Activated naive CD8-positive, alpha-beta T cell (primary cell): ENCODE results near the gene TPM2.
A peak's percentile ranks its signal among the peaks of the same experiment; 100 is the strongest.

ENCODE experiments used
- H3K27ac Mint-ChIP-seq: one replicate; pipeline ENCODE4 v1.8.0; 2021; ENCODE audit warnings: mixed read lengths
- H3K27me3 Mint-ChIP-seq: one replicate; pipeline ENCODE4 v1.8.0; 2021; ENCODE audit warnings: mixed read lengths
- H3K36me3 Mint-ChIP-seq: one replicate; pipeline ENCODE4 v1.8.0; 2021; ENCODE audit warnings: mixed read lengths
- H3K4me1 Mint-ChIP-seq: one replicate; pipeline ENCODE4 v1.8.0; 2021; ENCODE audit warnings: low read depth, mixed read lengths
- H3K4me3 Mint-ChIP-seq: one replicate; pipeline ENCODE4 v1.8.0; 2021; ENCODE audit warnings: mild to moderate bottlenecking, mixed read lengths
- H3K9me3 Mint-ChIP-seq: one replicate; pipeline ENCODE4 v1.8.0; 2021; ENCODE audit warnings: low read depth, mixed read lengths

Gene TPM2

DNA sequence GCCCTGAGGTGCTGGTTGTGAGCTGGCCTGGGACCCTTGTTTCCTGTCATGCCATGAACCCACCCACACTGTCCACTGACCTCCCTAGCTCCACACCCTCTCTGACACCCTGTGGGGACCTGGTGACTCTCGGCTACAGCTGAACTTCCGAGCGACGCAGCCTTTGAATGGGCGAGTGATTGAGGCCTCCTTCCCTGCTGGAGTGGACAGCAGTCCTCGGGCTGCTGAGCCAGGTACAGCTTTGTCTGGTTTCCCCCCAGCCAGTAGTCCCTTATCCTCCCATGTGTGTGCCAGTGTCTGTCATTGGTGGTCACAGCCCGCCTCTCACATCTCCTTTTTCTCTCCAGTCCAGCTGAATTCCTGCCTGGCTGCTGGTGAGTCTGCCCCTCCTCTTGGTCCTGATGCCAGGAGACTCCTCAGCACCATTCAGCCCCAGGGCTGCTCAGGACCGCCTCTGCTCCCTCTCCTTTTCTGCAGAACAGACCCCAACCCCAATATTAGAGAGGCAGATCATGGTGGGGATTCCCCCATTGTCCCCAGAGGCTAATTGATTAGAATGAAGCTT, 9.9 kb downstream of the TPM2 start:
- H3K27ac Mint-ChIP-seq, result no peak overlapping the region
- no peak overlapping the region for H3K4me3 Mint-ChIP-seq
- peaks cover 5% of the 10 kb centered on the region for H3K4me1 Mint-ChIP-seq
- no peaks in the 10 kb centered on the region for H3K27me3 Mint-ChIP-seq
- H3K36me3 Mint-ChIP-seq, result no peaks in the 10 kb centered on the region
- H3K9me3 Mint-ChIP-seq, result no peaks in the 10 kb centered on the region

- H3K27ac Mint-ChIP-seq, result no peak overlapping the region
- H3K4me1 Mint-ChIP-seq, result peaks cover 10% of the 10 kb centered on the region
- no peaks in the 10 kb centered on the region for H3K36me3 Mint-ChIP-seq
- H3K4me3 Mint-ChIP-seq, result no peak overlapping the region
- no peaks in the 10 kb centered on the region for H3K27me3 Mint-ChIP-seq
- H3K9me3 Mint-ChIP-seq, result no peaks in the 10 kb centered on the region
Observed at GRCh38 chr9:35679091-35679490, 10.6 kb downstream of the TPM2 start.

DNA sequence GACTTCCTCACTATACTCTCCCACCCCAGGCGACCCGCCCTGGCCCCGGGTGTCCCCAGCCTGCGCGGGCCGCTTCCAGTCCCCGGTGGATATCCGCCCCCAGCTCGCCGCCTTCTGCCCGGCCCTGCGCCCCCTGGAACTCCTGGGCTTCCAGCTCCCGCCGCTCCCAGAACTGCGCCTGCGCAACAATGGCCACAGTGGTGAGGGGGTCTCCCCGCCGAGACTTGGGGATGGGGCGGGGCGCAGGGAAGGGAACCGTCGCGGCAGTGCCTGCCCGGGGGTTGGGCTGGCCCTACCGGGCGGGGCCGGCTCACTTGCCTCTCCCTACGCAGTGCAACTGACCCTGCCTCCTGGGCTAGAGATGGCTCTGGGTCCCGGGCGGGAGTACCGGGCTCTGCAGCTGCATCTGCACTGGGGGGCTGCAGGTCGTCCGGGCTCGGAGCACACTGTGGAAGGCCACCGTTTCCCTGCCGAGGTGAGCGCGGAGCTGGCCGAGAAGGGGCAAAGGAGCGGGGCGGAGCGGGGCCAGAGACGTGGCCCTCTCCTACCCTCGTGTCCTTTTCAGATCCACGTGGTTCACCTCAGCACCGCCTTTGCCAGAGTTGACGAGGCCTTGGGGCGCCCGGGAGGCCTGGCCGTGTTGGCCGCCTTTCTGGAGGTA, 13.9 kb downstream of the TPM2 start:
- H3K4me1 Mint-ChIP-seq, result peaks cover 10% of the 10 kb centered on the region
- no peaks in the 10 kb centered on the region for H3K9me3 Mint-ChIP-seq
- no peak overlapping the region for H3K27ac Mint-ChIP-seq
- H3K27me3 Mint-ChIP-seq, result no peaks in the 10 kb centered on the region
- H3K4me3 Mint-ChIP-seq, result peak overlapping the region; percentile 85
- H3K36me3 Mint-ChIP-seq, result no peaks in the 10 kb centered on the region

GRCh38 chr9:35675204-35675603, 14.5 kb downstream of the TPM2 start:
- Mint-ChIP-seq H3K9me3 (no peaks in the 10 kb centered on the region), H3K36me3 (no peaks in the 10 kb centered on the region), H3K4me3 (peak overlapping the region; percentile 77)

GRCh38 chr9:35674025-35674361, 15.7 kb downstream of the TPM2 start:
- Mint-ChIP-seq H3K4me3 (no peak overlapping the region), H3K27me3 (no peaks in the 10 kb centered on the region), H3K4me1 (peaks cover 10% of the 10 kb centered on the region), H3K27ac (no peak overlapping the region), H3K9me3 (no peaks in the 10 kb centered on the region), H3K36me3 (no peaks in the 10 kb centered on the region)

More at GRCh38 chr9:35675204-35675603, 14.5 kb downstream of the TPM2 start:
- Mint-ChIP-seq H3K27me3 (no peaks in the 10 kb centered on the region), H3K4me1 (peaks cover 10% of the 10 kb centered on the region), H3K27ac (no peak overlapping the region)

GRCh38 chr9:35673132-35674024, 16.3 kb downstream of the TPM2 start, which contains the start of gene CA9:
CA9 (plus strand) TSS chr9:35673928; CDS start chr9:35673960, 32 bp downstream.
- H3K4me3 Mint-ChIP-seq, result peak within 1 kb of the TSS; percentile 68

DNA sequence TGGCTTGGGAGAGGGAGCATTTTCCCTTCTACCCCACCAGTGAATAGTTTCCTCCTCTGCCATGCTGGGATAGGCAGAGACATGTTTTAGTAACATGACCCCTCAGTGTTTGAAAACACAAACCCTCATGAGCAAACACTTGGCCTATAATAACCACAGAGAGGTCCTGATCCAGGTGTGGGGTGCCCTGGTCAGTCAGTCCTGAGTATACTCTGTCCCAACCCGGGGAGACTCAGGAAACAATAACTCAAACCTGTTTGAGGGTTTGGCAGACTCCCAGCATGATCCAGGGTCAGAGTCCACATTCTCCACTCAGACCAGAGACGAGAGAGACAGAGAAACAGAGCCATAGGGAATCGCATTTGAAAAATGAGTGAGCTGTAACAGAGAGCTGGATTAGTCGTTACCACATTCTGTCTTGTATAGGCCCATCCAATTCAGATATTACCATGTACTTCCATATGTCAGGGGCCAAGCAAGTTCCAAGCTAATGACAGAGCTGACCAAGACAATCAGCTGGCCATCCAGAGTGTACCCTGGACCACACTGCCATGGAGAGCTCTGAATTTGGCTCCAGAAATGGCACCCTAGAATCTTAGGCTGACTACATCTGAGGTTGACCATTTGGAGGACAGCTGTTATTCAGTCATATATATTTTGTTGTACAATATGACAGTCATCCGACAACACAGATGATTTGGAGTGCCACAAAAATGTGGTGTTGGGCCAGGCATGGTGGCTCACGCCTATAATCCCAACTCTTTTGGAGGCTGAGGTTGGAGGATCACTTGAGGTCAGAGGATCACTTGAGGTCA, 20.2 kb downstream of the TPM2 start:
- H3K36me3 Mint-ChIP-seq, result no peaks in the 10 kb centered on the region
- H3K27me3 Mint-ChIP-seq, result no peaks in the 10 kb centered on the region
- peaks cover 12% of the 10 kb centered on the region for H3K4me1 Mint-ChIP-seq
- H3K9me3 Mint-ChIP-seq, result no peaks in the 10 kb centered on the region
- no peak overlapping the region for H3K4me3 Mint-ChIP-seq
- H3K27ac Mint-ChIP-seq, result no peak overlapping the region

More at GRCh38 chr9:35673132-35674024, 16.3 kb downstream of the TPM2 start, which contains the start of gene CA9:
- Mint-ChIP-seq H3K9me3 (no peaks in the 10 kb centered on the region), H3K4me1 (peaks cover 10% of the 10 kb centered on the region), H3K27ac (no peak within 1 kb of the TSS), H3K36me3 (no peaks in the 10 kb centered on the region), H3K27me3 (no peaks in the 10 kb centered on the region)

GRCh38 chr9:35667939-35668338, 21.8 kb downstream of the TPM2 start:
- Mint-ChIP-seq H3K4me1 (peaks cover 15% of the 10 kb centered on the region), H3K9me3 (no peaks in the 10 kb centered on the region), H3K4me3 (no peak overlapping the region), H3K36me3 (no peaks in the 10 kb centered on the region), H3K27ac (no peak overlapping the region), H3K27me3 (no peaks in the 10 kb centered on the region)

DNA sequence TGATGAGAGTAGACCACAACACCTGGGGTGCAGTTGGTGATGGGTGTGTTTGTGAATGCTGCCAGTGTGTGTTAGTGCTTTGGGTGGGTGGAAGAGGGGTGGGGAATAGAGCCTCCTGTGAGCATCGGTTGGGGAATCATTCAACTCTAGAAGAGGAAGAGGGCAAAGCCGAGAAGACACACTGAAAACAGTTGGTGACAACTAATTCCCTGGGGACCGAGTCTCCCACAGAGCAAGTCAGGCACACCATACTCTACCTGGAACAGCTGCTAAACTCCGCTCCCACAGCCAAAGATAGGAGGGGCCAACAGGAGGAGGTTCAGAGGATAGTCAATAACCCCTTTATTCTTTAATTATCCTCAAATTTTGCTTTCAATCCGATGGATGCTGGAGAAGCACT, 23.2 kb downstream of the TPM2 start:
- Mint-ChIP-seq H3K9me3 (no peaks in the 10 kb centered on the region), H3K4me3 (no peak overlapping the region), H3K36me3 (no peaks in the 10 kb centered on the region), H3K4me1 (peaks cover 27% of the 10 kb centered on the region), H3K27ac (no peak overlapping the region), H3K27me3 (no peaks in the 10 kb centered on the region)

DNA sequence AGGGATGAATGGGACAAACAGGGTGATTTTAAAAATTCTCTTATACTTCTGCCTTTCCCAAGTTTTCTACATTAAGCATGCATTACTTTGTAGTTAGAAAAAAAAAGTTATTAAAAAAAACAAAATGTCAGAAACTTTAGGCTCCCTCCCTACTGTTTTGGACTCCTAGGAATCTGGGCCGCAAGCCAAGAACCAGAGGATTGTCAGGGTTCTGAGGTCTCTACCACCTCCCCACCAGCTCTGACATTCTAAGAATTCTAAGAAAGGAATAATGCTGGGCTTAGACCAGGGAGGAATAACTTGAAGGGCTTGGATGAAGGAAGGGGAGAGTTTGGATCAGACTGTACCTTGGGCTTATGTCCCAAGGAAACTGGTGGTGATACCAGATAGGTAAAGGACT, 23.7 kb downstream of the TPM2 start:
- no peaks in the 10 kb centered on the region for H3K36me3 Mint-ChIP-seq
- peaks cover 30% of the 10 kb centered on the region for H3K4me1 Mint-ChIP-seq
- no peaks in the 10 kb centered on the region for H3K27me3 Mint-ChIP-seq
- H3K9me3 Mint-ChIP-seq, result no peaks in the 10 kb centered on the region
- peak overlapping the region; percentile 40 for H3K4me3 Mint-ChIP-seq
- H3K27ac Mint-ChIP-seq, result no peak overlapping the region

DNA sequence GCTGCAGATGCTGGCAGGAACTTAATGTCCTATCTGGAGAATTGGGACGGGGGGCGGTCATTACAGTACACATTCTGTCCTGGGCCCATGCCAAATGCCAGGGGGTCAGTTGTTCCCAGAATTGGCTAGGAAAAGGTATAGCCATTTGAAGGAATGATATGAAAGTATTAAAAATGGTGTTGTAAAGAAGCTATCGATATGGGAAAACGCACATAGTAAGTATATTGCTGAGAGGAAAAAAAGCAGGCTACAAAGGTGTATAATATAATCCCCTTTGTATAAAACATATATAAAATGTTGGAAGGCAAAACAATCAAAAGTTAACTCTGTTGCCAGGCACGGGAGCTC, 24.3 kb downstream of the TPM2 start:
- no peaks in the 10 kb centered on the region for H3K36me3 Mint-ChIP-seq
- H3K9me3 Mint-ChIP-seq, result no peaks in the 10 kb centered on the region
- H3K4me3 Mint-ChIP-seq, result peak overlapping the region; percentile 83
- peaks cover 36% of the 10 kb centered on the region for H3K4me1 Mint-ChIP-seq
- H3K27ac Mint-ChIP-seq, result no peak overlapping the region
- H3K27me3 Mint-ChIP-seq, result no peaks in the 10 kb centered on the region

GRCh38 chr9:35664531-35665470, 24.9 kb downstream of the TPM2 start, which contains the start of gene ARHGEF39:
ARHGEF39 (minus strand) TSS chr9:35665195; CDS start chr9:35665169, 26 bp downstream.
- H3K27ac Mint-ChIP-seq, result no peak within 1 kb of the TSS

DNA sequence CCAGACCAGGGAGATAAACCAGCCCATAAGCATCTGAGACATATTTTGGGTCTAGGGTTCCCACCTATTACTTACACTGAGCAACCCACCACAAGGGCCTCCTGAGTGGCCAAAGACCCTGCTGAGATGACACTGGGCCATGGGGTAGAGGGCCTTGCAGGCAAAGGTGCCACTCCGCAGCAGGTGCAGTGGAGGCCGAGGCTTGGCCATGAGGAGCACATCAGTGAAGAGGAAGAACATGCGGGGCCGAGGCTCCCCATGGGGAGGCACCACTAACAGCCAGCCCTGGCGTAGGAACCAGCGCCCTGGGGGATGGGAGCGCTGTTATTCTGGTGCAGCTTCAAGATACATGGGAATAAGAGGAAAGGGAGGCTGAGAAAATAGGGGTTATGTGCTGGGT, 27.3 kb downstream of the TPM2 start:
- peaks cover 60% of the 10 kb centered on the region for H3K4me1 Mint-ChIP-seq
- H3K27ac Mint-ChIP-seq, result peak overlapping the region; percentile 12

More at GRCh38 chr9:35664531-35665470, 24.9 kb downstream of the TPM2 start, which contains the start of gene ARHGEF39:
- H3K9me3 Mint-ChIP-seq, result no peaks in the 10 kb centered on the region
- peaks cover 2% of the 10 kb centered on the region for H3K36me3 Mint-ChIP-seq
- H3K4me3 Mint-ChIP-seq, result peak within 1 kb of the TSS; percentile 83
- H3K27me3 Mint-ChIP-seq, result no peaks in the 10 kb centered on the region
- peaks cover 43% of the 10 kb centered on the region for H3K4me1 Mint-ChIP-seq

More for the DNA sequence above, 27.3 kb downstream of the TPM2 start:
- peaks cover 2% of the 10 kb centered on the region for H3K36me3 Mint-ChIP-seq
- H3K27me3 Mint-ChIP-seq, result no peaks in the 10 kb centered on the region
- no peaks in the 10 kb centered on the region for H3K9me3 Mint-ChIP-seq
- no peak overlapping the region for H3K4me3 Mint-ChIP-seq
